ENCODE data around the gene GATA1. TPM values are rescaled to one million over a fixed set of nuclear protein-coding genes. Genes with fewer than 3 reads are reported as not detected.

Gene GATA1
- total RNA-seq, 2 experiments from 2014 or later: not detected

GRCh38 chrX:48827654-48827968 is 41.2 kb downstream of the GATA1 start:
- POLR2A ChIA-PET: interaction anchor here (0.7 kb wide), 1 partner anchor 129 kb away, joined by 6 read pairs; no protein-coding TSS in a partner anchor
- no peaks in the 10 kb centered on the region for H3K4me1 Mint-ChIP-seq
- peak overlapping the region; percentile 61 for H3K4me3 Mint-ChIP-seq
- H3K27me3 Mint-ChIP-seq: peaks cover 21% of the 10 kb centered on the region
- H3K36me3 Mint-ChIP-seq: no peaks in the 10 kb centered on the region
- no peaks in the 10 kb centered on the region for H3K9me3 Mint-ChIP-seq
- no peak for ATAC-seq (ENCODE audit: low read depth)
- H3K27ac Mint-ChIP-seq: no peak overlapping the region
- no peak for DNase-seq

- Mint-ChIP-seq H3K4me1 (peaks cover under 1% of the 10 kb centered on the region), H3K27ac (no peak overlapping the region), H3K9me3 (no peaks in the 10 kb centered on the region), H3K36me3 (no peaks in the 10 kb centered on the region), H3K4me3 (no peak overlapping the region), H3K27me3 (peaks cover 36% of the 10 kb centered on the region)
- DNase-seq: no peak
- POLR2A ChIA-PET: no interaction called here
- no peak for ATAC-seq (ENCODE audit: low read depth)
Measured at GRCh38 chrX:48829016-48829735, 42.8 kb downstream of the GATA1 start.

DNA sequence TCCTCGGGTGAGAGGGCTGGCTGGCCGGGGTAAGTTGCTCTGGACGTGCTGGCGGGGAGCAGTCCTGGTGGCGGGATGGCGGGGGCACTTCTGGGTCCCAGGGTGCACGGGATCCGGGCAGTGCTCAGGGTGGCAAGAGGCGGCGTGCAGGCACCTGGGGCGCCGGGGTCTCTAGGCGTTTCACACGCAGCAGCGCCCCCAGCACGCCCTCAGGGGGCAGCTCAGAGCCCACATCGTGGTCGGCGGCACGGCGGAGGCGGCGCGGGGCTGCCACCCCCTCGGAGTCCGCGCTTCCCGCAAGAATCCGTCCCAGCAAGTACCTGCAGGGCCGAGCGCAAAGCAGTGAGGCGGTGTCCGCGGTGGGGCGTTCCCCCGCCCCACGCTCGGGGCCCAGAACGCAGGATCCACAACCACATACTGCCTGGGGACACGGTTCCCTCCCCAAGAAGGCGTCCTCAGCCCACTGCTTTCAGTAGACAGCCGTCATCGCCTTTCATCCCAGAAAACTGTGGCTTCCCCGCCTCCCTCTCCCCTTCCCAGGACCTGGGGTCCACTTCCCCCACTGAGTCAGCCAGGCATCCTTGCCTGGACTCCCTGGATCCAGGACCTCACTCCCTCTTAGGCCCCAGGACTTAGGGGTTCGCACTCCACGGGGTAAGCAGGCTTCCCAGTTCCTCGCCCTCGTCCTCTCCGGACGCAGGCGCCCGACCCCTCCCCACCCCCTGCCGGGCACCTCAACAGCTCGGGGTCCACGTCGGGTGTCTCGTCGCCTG is 44.9 kb downstream of the GATA1 start:
- Mint-ChIP-seq H3K27me3 (peaks cover 48% of the 10 kb centered on the region), H3K27ac (no peak overlapping the region), H3K9me3 (no peaks in the 10 kb centered on the region), H3K4me3 (no peak overlapping the region), H3K36me3 (peaks cover 2% of the 10 kb centered on the region), H3K4me1 (peaks cover 7% of the 10 kb centered on the region)
- POLR2A ChIA-PET: no interaction called here
- DNase-seq (no peak), ATAC-seq (ENCODE audit: low read depth) (no peak)

DNA sequence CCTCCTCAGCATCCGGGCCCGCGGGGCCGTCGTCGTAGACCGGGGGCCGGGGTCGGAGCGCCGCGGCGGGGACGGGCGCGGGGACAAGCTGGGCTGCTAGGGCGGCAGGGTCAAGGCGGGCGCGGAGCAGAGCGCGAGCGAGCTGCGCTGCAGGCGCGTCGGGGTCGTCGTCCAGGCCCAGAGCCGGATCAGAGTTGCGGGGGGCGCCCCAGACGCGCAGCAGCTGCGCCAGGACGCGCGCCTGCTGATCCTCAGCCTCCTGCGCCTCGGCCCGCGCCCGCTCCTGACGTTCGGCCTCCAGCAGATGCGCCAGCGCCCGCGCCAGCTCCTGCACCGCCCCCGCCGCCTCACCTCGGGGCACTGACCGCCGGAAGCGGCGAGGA is 45.5 kb downstream of the GATA1 start:
- H3K36me3 Mint-ChIP-seq: peaks cover 2% of the 10 kb centered on the region
- ATAC-seq (ENCODE audit: low read depth): no peak
- no peak overlapping the region for H3K27ac Mint-ChIP-seq
- POLR2A ChIA-PET: no interaction called here
- no peak for DNase-seq
- peaks cover 53% of the 10 kb centered on the region for H3K27me3 Mint-ChIP-seq
- no peak overlapping the region for H3K4me3 Mint-ChIP-seq
- peaks cover 7% of the 10 kb centered on the region for H3K4me1 Mint-ChIP-seq
- no peaks in the 10 kb centered on the region for H3K9me3 Mint-ChIP-seq

DNA sequence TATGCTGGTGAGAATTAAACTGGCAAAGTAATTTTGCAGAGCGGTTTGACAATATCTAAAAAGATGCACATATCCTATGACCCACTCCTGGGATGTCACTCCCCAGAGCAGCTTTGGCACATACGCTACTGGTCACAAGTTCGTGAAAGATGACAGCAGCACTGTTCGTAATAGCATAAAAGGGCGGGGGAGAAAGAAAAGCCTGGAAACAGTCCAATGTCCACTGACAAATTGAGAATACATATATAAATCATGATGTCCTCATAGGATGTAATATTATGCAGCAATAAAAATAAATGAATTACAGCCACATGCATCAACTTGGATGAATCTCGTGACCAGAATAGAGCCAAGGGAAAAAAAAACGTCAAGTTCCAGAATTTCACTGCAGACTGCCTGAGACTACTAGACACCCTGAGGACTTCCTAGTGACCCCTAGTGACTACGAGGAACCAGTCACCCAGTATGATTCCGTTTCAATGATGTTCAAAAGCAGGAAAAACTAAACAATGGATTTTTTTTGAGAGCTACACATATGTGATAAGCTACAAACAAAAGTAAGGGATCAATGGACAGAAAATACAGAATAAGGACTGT is 47.2 kb downstream of the GATA1 start:
- DNase-seq (no peak), ATAC-seq (ENCODE audit: low read depth) (no peak)
- Mint-ChIP-seq H3K36me3 (peaks cover 2% of the 10 kb centered on the region), H3K9me3 (no peaks in the 10 kb centered on the region), H3K4me3 (no peak overlapping the region), H3K27ac (no peak overlapping the region), H3K4me1 (peaks cover 7% of the 10 kb centered on the region), H3K27me3 (peaks cover 38% of the 10 kb centered on the region)
- POLR2A ChIA-PET: no interaction called here

DNA sequence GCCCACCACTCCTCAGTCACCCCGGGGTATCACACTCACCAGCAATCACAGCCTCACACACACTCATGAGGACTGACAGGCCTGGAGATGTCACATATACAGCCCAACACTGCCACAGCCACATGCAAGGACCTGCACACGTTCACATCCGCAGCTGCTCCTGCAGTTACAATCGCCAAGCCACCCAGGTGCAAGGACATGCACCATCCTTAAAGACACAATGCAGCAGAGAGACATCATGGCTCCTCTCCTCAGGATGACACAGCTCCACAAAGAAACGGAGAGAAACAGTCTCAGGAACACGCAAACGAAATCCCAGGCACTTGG is 48.0 kb downstream of the GATA1 start:
- Mint-ChIP-seq H3K27me3 (peaks cover 38% of the 10 kb centered on the region), H3K4me1 (peaks cover 7% of the 10 kb centered on the region), H3K36me3 (peaks cover 2% of the 10 kb centered on the region), H3K27ac (no peak overlapping the region), H3K4me3 (peak overlapping the region; percentile 62), H3K9me3 (no peaks in the 10 kb centered on the region)
- DNase-seq (no peak), ATAC-seq (ENCODE audit: low read depth) (no peak)
- POLR2A ChIA-PET: no interaction called here

- no peak within 1 kb of the TSS for H3K27ac Mint-ChIP-seq
- peaks cover 7% of the 10 kb centered on the region for H3K4me1 Mint-ChIP-seq
- ATAC-seq (ENCODE audit: low read depth) (no peak), DNase-seq (no peak)
- POLR2A ChIA-PET: no interaction called here
- H3K4me3 Mint-ChIP-seq: peak within 1 kb of the TSS; percentile 62
- no peaks in the 10 kb centered on the region for H3K9me3 Mint-ChIP-seq
- H3K27me3 Mint-ChIP-seq: peaks cover 38% of the 10 kb centered on the region
- H3K36me3 Mint-ChIP-seq: peaks cover 2% of the 10 kb centered on the region
Measured at GRCh38 chrX:48835524-48836329, 49.3 kb downstream of the GATA1 start, which contains the start of gene PCSK1N. TSS of gene PCSK1N (minus strand) at chrX:48835610. CDS start at chrX:48835532, 78 bp downstream.

- Mint-ChIP-seq H3K27ac (no peak overlapping the region), H3K4me1 (peaks cover 2% of the 10 kb centered on the region), H3K36me3 (peaks cover under 1% of the 10 kb centered on the region), H3K9me3 (no peaks in the 10 kb centered on the region), H3K27me3 (peaks cover 15% of the 10 kb centered on the region), H3K4me3 (no peak overlapping the region)
- no peak for ATAC-seq (ENCODE audit: low read depth)
- POLR2A ChIA-PET: no interaction called here
- DNase-seq: no peak
Measured at GRCh38 chrX:48839686-48840085, 53.3 kb downstream of the GATA1 start.

Other genes with a start within 250 kb of the GATA1 start
- 10 to 100 TPM; 22.5 to 22.6 TPM for gene TBC1D25, start 246.9 kb upstream of the GATA1 start, total RNA-seq
- 100 to 1,000 TPM; 159 to 164 TPM for gene RBM3, start 212.1 kb upstream of the GATA1 start, total RNA-seq
- 10 to 100 TPM; 45.6 to 52.0 TPM for gene WDR13, start 189.1 kb upstream of the GATA1 start, total RNA-seq
- 100 to 1,000 TPM; 142 to 146 TPM for gene WAS, start 102.8 kb upstream of the GATA1 start, total RNA-seq
- gene SUV39H1, start 89.9 kb upstream of the GATA1 start, total RNA-seq: 10 to 100 TPM; 25.4 to 26.8 TPM
- not detected for gene GLOD5, start 24.8 kb upstream of the GATA1 start, total RNA-seq
- gene HDAC6, start 15.5 kb downstream of the GATA1 start, total RNA-seq: 100 to 1,000 TPM; 107 to 113 TPM
- not detected for gene ERAS, start 39.9 kb downstream of the GATA1 start, total RNA-seq
- gene PCSK1N, start 49.0 kb downstream of the GATA1 start, total RNA-seq: 1 to 10 TPM in 1 of 2 experiments, under 1 TPM in 1; 0.68 to 1.2 TPM
- 10 to 100 TPM; 39.2 to 44.5 TPM for gene TIMM17B, start 111.2 kb downstream of the GATA1 start, total RNA-seq
- 10 to 100 TPM; 58.2 to 61.0 TPM for gene PQBP1, start 111.3 kb downstream of the GATA1 start, total RNA-seq
- 10 to 100 TPM; 12.7 to 14.1 TPM for gene SLC35A2, start 125.1 kb downstream of the GATA1 start, total RNA-seq
- gene PIM2, start 132.4 kb downstream of the GATA1 start, total RNA-seq: 10 to 100 TPM; 63.1 to 63.2 TPM
- 10 to 100 TPM; 60.7 to 62.4 TPM for gene OTUD5, start 171.0 kb downstream of the GATA1 start, total RNA-seq
- 1 to 10 TPM; 5.6 to 5.9 TPM for gene KCND1, start 185.3 kb downstream of the GATA1 start, total RNA-seq
- 100 to 1,000 TPM; 116 to 123 TPM for gene GRIPAP1, start 215.7 kb downstream of the GATA1 start, total RNA-seq

Measured in activated naive CD8-positive, alpha-beta T cell treated with anti-CD3 and anti-CD28 coated beads, Interleukin-2, amount 10 ng/mL, durations not matched to agents 7 days and 5 days (primary cell).